Measurements from ENCODE around the gene POLN. TPM values are rescaled to one million over a fixed set of nuclear protein-coding genes. Genes with fewer than 3 reads are reported as not detected.

The POLN gene
- polyA plus RNA-seq, 1 experiment: 1.5 TPM

DNA sequence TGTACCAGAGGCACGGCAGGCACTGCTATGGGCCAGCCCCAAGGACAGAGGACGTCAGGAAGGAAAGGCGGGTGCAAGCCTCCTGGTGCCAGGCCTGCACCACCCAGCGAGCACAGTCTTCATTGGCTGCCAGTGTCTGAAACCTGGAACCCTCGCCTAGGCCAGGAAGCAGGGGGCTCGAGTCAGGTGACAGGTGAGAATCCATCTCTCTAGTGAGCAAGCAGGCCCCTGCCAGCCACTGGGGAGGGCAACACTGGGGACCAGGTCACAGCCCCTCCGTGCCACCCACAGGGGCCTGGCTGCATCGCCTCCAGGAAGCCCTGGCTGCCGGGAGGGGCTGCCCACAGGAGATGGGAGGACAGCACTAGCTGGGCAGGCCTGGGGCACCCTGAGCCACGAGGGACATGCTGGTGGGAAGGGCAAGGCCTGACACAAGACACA, 6.9 kb upstream of the POLN start:
- ChIA-PET CTCF (no interaction called here), POLR2A (no interaction called here)
- Histone ChIP-seq H3K4me3 (ENCODE audit: low read depth, low read length) (no peak overlapping the region), H3K36me3 (ENCODE audit: control insufficient read depth, insufficient read depth, low read length) (peaks cover 28% of the 10 kb centered on the region), H3K27me3 (ENCODE audit: control insufficient read depth, insufficient read depth, low read length) (no peaks in the 10 kb centered on the region)
- no peak for DNase-seq (ENCODE audit: low read depth)
- no peak for TF ChIP-seq CTCF (IDR thresholded peaks at IDR 0.05; ENCODE audit: insufficient read depth, low read depth, low read length)

DNA sequence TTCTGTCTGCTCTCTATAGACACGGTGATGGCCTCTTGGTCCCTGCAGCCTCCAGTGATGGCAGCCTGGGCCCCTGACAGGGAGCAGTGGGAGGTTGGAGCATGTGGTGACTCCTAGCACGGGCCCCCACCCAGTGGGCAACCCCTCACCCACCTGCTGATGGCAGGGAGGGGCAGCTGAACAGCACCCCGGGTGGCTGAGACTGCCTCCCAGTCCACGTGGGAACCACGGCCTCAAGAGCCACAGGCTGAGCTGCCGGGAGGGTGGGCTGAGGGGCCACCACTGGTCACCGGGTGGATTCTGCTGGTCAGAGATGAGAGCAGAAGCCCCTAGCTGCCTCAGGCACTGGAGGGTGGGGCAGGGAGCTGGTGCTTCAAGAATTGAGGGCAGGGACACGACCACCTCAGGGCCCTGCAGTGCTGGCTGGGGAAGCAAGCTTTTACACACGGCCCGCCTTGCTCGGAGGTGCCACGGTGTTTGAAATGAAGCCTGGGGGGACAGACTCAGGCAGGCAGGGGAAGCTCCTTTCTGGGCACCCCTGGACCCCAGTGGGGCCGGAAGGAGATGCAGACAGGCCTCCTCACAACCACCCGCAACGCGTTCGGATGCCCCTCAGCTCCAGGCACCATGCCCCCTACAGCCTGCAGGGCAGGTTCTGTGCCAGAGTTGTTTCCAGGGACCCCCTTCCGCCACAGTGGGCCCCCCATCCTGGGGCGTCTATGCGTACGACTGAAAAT, 6.3 kb upstream of the POLN start:
- no peak overlapping the region for H3K4me3 ChIP-seq (ENCODE audit: low read depth, low read length)
- POLR2A ChIA-PET: no interaction called here
- H3K36me3 ChIP-seq (ENCODE audit: control insufficient read depth, insufficient read depth, low read length): peaks cover 25% of the 10 kb centered on the region
- no peaks in the 10 kb centered on the region for H3K27me3 ChIP-seq (ENCODE audit: control insufficient read depth, insufficient read depth, low read length)
- no peak for DNase-seq (ENCODE audit: low read depth)
- no peak for TF ChIP-seq CTCF (IDR thresholded peaks at IDR 0.05; ENCODE audit: insufficient read depth, low read depth, low read length)
- CTCF ChIA-PET: no interaction called here

DNA sequence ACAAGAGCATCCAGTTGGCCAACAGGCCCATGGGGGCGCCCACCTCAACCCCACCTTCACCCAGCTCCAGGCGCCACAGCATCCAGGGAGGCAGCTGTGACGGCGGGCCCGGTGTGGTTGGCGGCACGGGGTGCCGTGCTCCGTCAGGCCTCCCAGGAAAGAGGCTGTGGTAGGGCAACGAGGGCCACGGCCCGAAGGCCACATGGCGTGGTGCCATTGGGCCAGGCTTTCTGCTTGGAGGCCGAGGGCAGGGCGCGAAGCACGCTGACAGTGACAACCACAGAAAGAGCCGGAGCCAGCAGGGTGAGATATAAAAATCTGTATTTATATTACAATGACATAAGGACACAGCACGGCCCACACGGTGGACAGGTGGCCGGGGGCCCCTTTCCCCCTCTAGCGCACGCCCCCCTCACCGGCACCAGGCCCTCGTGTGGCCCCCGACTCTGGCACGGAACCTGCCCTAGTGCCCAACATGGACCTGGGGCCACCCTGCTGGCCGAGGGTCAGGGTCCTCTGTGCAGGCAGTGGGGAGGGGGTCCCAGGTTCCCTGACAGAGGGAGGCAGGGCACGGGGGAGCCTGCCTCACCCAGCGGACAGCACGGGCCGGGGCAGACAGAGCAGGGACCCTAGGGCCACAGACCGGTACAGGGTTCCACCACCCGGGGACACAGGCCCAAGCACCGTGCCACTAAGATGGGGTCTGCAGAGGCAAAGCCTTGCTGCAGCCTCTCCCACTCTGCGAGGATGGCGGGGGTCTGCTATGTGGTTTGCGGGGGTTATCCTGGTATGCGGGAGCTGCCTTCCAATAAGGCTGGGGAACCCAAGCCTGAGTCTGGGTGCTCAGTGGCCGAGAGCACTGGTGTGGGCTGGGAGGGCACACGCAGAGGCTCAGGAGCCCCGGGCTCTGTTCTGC, 5.5 kb upstream of the POLN start:
- ChIA-PET POLR2A (no interaction called here), CTCF (no interaction called here)
- Histone ChIP-seq H3K4me3 (ENCODE audit: low read depth, low read length) (no peak overlapping the region), H3K36me3 (ENCODE audit: control insufficient read depth, insufficient read depth, low read length) (peaks cover 21% of the 10 kb centered on the region), H3K27me3 (ENCODE audit: control insufficient read depth, insufficient read depth, low read length) (no peaks in the 10 kb centered on the region)
- TF ChIP-seq CTCF (IDR thresholded peaks at IDR 0.05; ENCODE audit: insufficient read depth, low read depth, low read length): no peak
- DNase-seq (ENCODE audit: low read depth): no peak

GRCh38 chr4:2246384-2247127, 4.6 kb upstream of the POLN start:
- H3K4me3 ChIP-seq (ENCODE audit: low read depth, low read length): no peak overlapping the region
- no peaks in the 10 kb centered on the region for H3K27me3 ChIP-seq (ENCODE audit: control insufficient read depth, insufficient read depth, low read length)
- CTCF ChIA-PET: interaction anchor here (0.6 kb wide), 1 partner anchor 278 kb away, joined by 3 read pairs; no protein-coding TSS in a partner anchor
- POLR2A ChIA-PET: no interaction called here
- peaks cover 19% of the 10 kb centered on the region for H3K36me3 ChIP-seq (ENCODE audit: control insufficient read depth, insufficient read depth, low read length)
- DNase-seq (ENCODE audit: low read depth): no peak
- TF ChIP-seq CTCF (IDR thresholded peaks at IDR 0.05; ENCODE audit: insufficient read depth, low read depth, low read length): no peak

Data from BJ (cell line).